Tibial nerve (tissue), 4 donors: Measurements from ENCODE around the gene LSG1. TPM values are rescaled to one million over a fixed set of nuclear protein-coding genes. Genes with fewer than 3 reads are reported as not detected.

ENCODE experiments used
- DNase-seq, 2 donors: peaks; one replicate each; pipeline ENCODE4 v3.0.0-alpha.2; 2019; ENCODE audit warnings: low spot score in 2 of 2
- H3K27ac ChIP-seq, 4 donors: fragments of 200-600 bp; sonication (generic) in 3 of 4; one replicate each; pipeline ENCODE4 v1.5.1; 2017 to 2019; ENCODE audit warnings: mild to moderate bottlenecking in 1 of 4
- H3K27me3 ChIP-seq, 2 donors: fragments of 200-600 bp; sonication (generic) in 1 of 2; one replicate each; pipeline versions ENCODE4 v1.5.1 to v1.6.0; 2017 to 2019
- H3K36me3 ChIP-seq, 3 donors: fragments of 200-600 bp; sonication (generic); one replicate each; pipeline ENCODE4 v1.5.1; 2018 to 2019
- H3K4me1 ChIP-seq, 4 donors: fragments of 200-600 bp; sonication (generic) in 3 of 4; one replicate each; pipeline ENCODE4 v1.5.1; 2017 to 2019
- H3K4me3 ChIP-seq, 4 donors: fragments of 200-600 bp; sonication (generic) in 3 of 4; one replicate each; pipeline ENCODE4 v1.5.1; 2017 to 2019; ENCODE audit warnings: mild to moderate bottlenecking in 1 of 4, moderate library complexity in 1 of 4
- H3K9me3 ChIP-seq, 4 donors: fragments of 200-600 bp; sonication (generic) in 3 of 4; one replicate each; pipeline ENCODE4 v1.5.1; 2017 to 2019
- EP300 ChIP-seq, 2 donors: sonication (generic); formaldehyde crosslinking; IDR thresholded peaks; one replicate each; pipeline ENCODE4 v1.6.1; 2017; ENCODE audit warnings: antibody characterized with exemption in 2 of 2, mild to moderate bottlenecking in 1 of 2
- POLR2A ChIP-seq, 2 donors: fragments of 450-650 bp; IDR thresholded peaks; one replicate each; pipeline ENCODE4 v1.6.1; 2017; ENCODE audit warnings: antibody characterized with exemption in 2 of 2, mild to moderate bottlenecking in 2 of 2, moderate library complexity in 2 of 2
- WGBS, 2 donors: methylation state at CpG; one replicate each; pipeline ENCODE4 v1.1.5; 2018; 5-methylcytosine and 5-hydroxymethylcytosine counted together
- small RNA-seq: library from RNA; depleted of rRNA; stranded (forward); fragments of <200 nt; gene quantifications from one replicate; pipeline ENCODE3, GENCODE V24; 2016
- total RNA-seq, 4 donors: library from RNA; depleted of rRNA; stranded (reverse); fragments of >200 nt; gene quantifications; one replicate each; pipeline ENCODE4 v1.1.0, GENCODE V29; 2016

Gene LSG1
- total RNA-seq, 4 donors from 2014 or later: 24.9 to 64.5 (median 39.3) TPM

DNA sequence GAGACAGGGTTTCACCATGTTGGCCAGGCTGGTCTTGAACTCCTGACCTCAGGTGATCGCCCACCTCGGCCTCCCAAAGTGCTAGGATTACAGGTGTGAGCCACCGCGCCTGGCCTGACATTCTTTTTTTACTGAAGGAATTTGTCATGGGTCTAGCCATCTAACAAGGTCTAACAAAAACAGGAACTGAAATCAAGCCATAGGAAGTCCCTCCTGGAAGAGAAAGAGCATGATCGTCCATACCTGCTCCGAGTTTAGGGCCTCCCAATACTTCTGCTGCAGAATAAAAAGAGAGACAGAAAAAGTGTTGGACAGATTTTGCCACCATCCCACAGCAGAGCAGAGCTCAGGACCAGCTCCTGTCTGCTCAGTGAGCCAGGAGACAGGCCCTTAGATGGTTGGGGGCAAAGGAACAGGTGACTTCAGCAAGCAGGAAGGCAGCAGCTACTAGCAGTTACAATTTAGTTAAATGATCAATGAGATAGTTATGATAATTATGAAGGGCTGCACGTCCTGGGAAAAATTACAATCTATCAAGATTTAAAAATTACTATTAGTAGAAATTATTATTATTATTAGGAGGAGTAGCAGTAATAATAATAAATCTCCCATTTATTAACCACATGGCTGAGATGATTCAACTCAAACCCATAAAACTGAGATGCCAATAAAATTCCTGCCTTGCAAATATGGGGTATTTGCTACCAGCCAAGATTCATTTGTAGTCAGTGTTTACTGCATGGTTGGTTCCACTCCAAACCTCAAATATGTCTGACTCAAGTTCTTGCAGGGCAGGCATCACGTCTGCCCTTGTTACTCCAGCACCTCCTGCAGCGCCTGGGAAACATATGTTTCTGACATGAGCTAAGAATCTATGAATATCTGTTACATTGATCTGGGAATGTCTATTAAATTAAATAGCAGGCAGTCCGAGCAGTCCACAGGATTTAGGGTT, 78.9 kb downstream of the LSG1 start:
- no peaks in the 10 kb centered on the region for H3K27me3 ChIP-seq
- H3K36me3 ChIP-seq: peaks cover 0 to 17% (median 0%) of the 10 kb centered on the region in 3 donors
- H3K4me3 ChIP-seq: no peak overlapping the region
- H3K4me1 ChIP-seq: peaks cover 0 to 23% (median 10%) of the 10 kb centered on the region in 4 donors
- H3K9me3 ChIP-seq: no peaks in the 10 kb centered on the region
- WGBS, 2 donors: 63 to 66% methylated on average over 10 of the region's 10 CpGs
- DNase-seq: peak in 1 of 2 donors; percentile 53
- TF ChIP-seq EP300 (IDR thresholded peaks at IDR 0.05) (peak; percentile 50 to 79), POLR2A (IDR thresholded peaks at IDR 0.05) (no peak)
- H3K27ac ChIP-seq: peak overlapping the region; percentile 40 to 89 (median 76)

Small RNA genes within 50 kb of the gene (small RNA-seq; reads per million reads assigned to genes)
- gene AC046143.2: not detected

Other genes starting within 250 kb of the LSG1 start
- 100 to 1,000 TPM in 2 of 4 donors, 10 to 100 TPM in 2; 84.6 to 106 (median 101) TPM for gene ATP13A3, start 185.2 kb downstream of the LSG1 start, total RNA-seq
- 10 to 100 TPM; 14.9 to 17.4 (median 16.5) TPM for gene TMEM44, start 38.8 kb downstream of the LSG1 start, total RNA-seq
- gene FAM43A, start 13.7 kb upstream of the LSG1 start, total RNA-seq: 10 to 100 TPM; 19.8 to 47.7 (median 35.8) TPM